Jurkat, Clone E6-1 (cell line): ENCODE results near the gene ACSF3.

Source experiments
- DNase-seq: peaks from one replicate; pipeline ENCODE4 v3.0.0-alpha.2; 2011; ENCODE audit warnings: low read depth, low spot score
- H3K4me3 ChIP-seq: 2 replicates; pipeline ENCODE4 v1.5.1; 2011; ENCODE audit warnings: mild to moderate bottlenecking, low read length, control low read depth, moderate library complexity

Gene ACSF3

GRCh38 chr16:89136931-89137330, 43.3 kb downstream of the ACSF3 start:
- no peak for DNase-seq
- no peak overlapping the region for H3K4me3 ChIP-seq

- no peak for DNase-seq
These were observed 44.2 kb downstream of the ACSF3 start for GRCh38 chr16:89137666-89138512.

GRCh38 chr16:89138513-89138795, 44.8 kb downstream of the ACSF3 start:
- H3K4me3 ChIP-seq, result no peak overlapping the region
- DNase-seq, result no peak

More at GRCh38 chr16:89137666-89138512, 44.2 kb downstream of the ACSF3 start:
- no peak overlapping the region for H3K4me3 ChIP-seq

- DNase-seq, result no peak
- H3K4me3 ChIP-seq, result no peak overlapping the region
These were observed 45.3 kb downstream of the ACSF3 start for GRCh38 chr16:89138843-89139520.

- DNase-seq, result no peak
- H3K4me3 ChIP-seq, result no peak overlapping the region
These were observed 46.3 kb downstream of the ACSF3 start for GRCh38 chr16:89139907-89140361.

- H3K4me3 ChIP-seq, result no peak overlapping the region
- no peak for DNase-seq
These were observed 46.7 kb downstream of the ACSF3 start for GRCh38 chr16:89140401-89140800.

GRCh38 chr16:89140981-89141883, 47.6 kb downstream of the ACSF3 start:
- no peak overlapping the region for H3K4me3 ChIP-seq
- no peak for DNase-seq

- no peak overlapping the region for H3K4me3 ChIP-seq
- DNase-seq, result no peak
These were observed 48.2 kb downstream of the ACSF3 start for GRCh38 chr16:89141884-89142267.

- DNase-seq, result no peak
- H3K4me3 ChIP-seq, result no peak overlapping the region
These were observed 49.0 kb downstream of the ACSF3 start for GRCh38 chr16:89142474-89143195.

- no peak for DNase-seq
- H3K4me3 ChIP-seq, result no peak overlapping the region
These were observed 49.6 kb downstream of the ACSF3 start for GRCh38 chr16:89143201-89143741.

GRCh38 chr16:89143911-89144675, 50.4 kb downstream of the ACSF3 start:
- no peak for DNase-seq
- no peak overlapping the region for H3K4me3 ChIP-seq

- no peak overlapping the region for H3K4me3 ChIP-seq
- DNase-seq, result no peak
These were observed 51.0 kb downstream of the ACSF3 start for GRCh38 chr16:89144681-89145080.

- H3K4me3 ChIP-seq, result no peak overlapping the region
- DNase-seq, result no peak
These were observed 51.9 kb downstream of the ACSF3 start for GRCh38 chr16:89145406-89146161.

GRCh38 chr16:89146211-89147005, 52.8 kb downstream of the ACSF3 start:
- DNase-seq, result no peak
- H3K4me3 ChIP-seq, result no peak overlapping the region

GRCh38 chr16:89147085-89147817, 53.6 kb downstream of the ACSF3 start:
- DNase-seq, result no peak
- H3K4me3 ChIP-seq, result no peak overlapping the region

GRCh38 chr16:89149386-89149785, 55.7 kb downstream of the ACSF3 start:
- H3K4me3 ChIP-seq, result no peak overlapping the region
- no peak for DNase-seq
